H1 (cell line): ENCODE results near the gene NUCB1. TPM values are rescaled to one million over a fixed set of nuclear protein-coding genes. Genes with fewer than 3 reads are reported as not detected.
"Not testable (repeated sequence)": the region's sequence is repeated elsewhere in the genome, so short reads cannot be mapped to it uniquely, and the experiment has no call there.

Experiments
- CTCF ChIA-PET: fragments of 300-600 bp; sonication (Branson Sonifier 250); formaldehyde crosslinking; loops from one replicate; lab custom pipeline; 2021; ENCODE audit not compliant: partially characterized antibody; lab: Charles Lee
- POLR2A ChIA-PET: fragments of 300-600 bp; sonication (Branson Sonifier 250); formaldehyde crosslinking; loops from one replicate; lab custom pipeline; 2021; ENCODE audit warnings: inconsistent platforms; ENCODE audit not compliant: partially characterized antibody; lab: Charles Lee
- DNase-seq, 2 experiments: peaks; one replicate each; pipeline versions ENCODE4 v3.0.0 to v3.0.0-alpha.2; 2010 to 2022; ENCODE audit warnings: low spot score in 2 of 2, low read depth in 1 of 2, mixed read lengths in 1 of 2
- FAIRE-seq: peaks from 2 replicates; lab custom pipeline; 2011; peaks lifted over from hg19 to GRCh38; lab: Jason Lieb, UNC
- H2AFZ ChIP-seq: 2 replicates; pipeline ENCODE4 v1.8.1; 2012; ENCODE audit warnings: low read length, inconsistent platforms
- H2AK5ac ChIP-seq: 2 replicates; pipeline ENCODE4 v1.6.1; 2013; ENCODE audit warnings: low read depth, low read length
- H2BK120ac ChIP-seq: replicated peaks from 2 replicates; pipeline ENCODE3; 2013; ENCODE audit warnings: low read depth, low read length, inconsistent platforms
- H2BK12ac ChIP-seq: 2 replicates; pipeline ENCODE4 v1.6.1; 2013; ENCODE audit warnings: low read depth, low read length
- H2BK15ac ChIP-seq: 2 replicates; pipeline ENCODE4 v1.6.1; 2013; ENCODE audit warnings: low read length
- H2BK20ac ChIP-seq: 2 replicates; pipeline ENCODE4 v1.6.1; 2013; ENCODE audit warnings: low read length
- H2BK5ac ChIP-seq: 2 replicates; pipeline ENCODE4 v1.6.1; 2013; ENCODE audit warnings: low read depth, low read length
- H3K14ac ChIP-seq: 2 replicates; pipeline ENCODE4 v1.6.1; 2013; ENCODE audit warnings: inconsistent platforms; ENCODE audit not compliant: insufficient read length
- H3K18ac ChIP-seq: 2 replicates; pipeline ENCODE4 v1.6.1; 2013; ENCODE audit warnings: low read length; ENCODE audit errors: extremely low read depth
- H3K23ac ChIP-seq: 2 replicates; pipeline ENCODE4 v1.6.1; 2013; ENCODE audit warnings: inconsistent platforms; ENCODE audit not compliant: insufficient read length
- H3K23me2 ChIP-seq: 2 replicates; pipeline ENCODE4 v1.6.1; 2013; ENCODE audit warnings: low read depth, low read length
- H3K27ac ChIP-seq: 2 replicates; pipeline ENCODE4 v1.6.1; 2011; ENCODE audit warnings: low read depth, low read length, inconsistent platforms
- H3K27me3 ChIP-seq, 4 experiments: replicated peaks in 1 of 4; 1 replicate in 1 of 4; 2 replicates in 3 of 4; pipeline versions ENCODE4 v1.6.1 to v1.8.1; 2011 to 2013; ENCODE audit warnings: low read length in 3 of 4, mild to moderate bottlenecking in 3 of 4, inconsistent platforms in 2 of 4, mixed read lengths in 2 of 4, moderate library complexity in 1 of 4; ENCODE audit not compliant: control insufficient read depth in 3 of 4, insufficient read depth in 3 of 4; ENCODE audit errors: extremely low read depth in 1 of 4
- H3K36me3 ChIP-seq, 4 experiments: 2 replicates each; pipeline versions ENCODE4 v1.6.1 to v1.8.1; 2011 to 2013; ENCODE audit warnings: mild to moderate bottlenecking in 4 of 4, low read length in 3 of 4, moderate library complexity in 2 of 4, control low read depth in 1 of 4, inconsistent platforms in 1 of 4; ENCODE audit not compliant: insufficient read depth in 4 of 4, control insufficient read depth in 2 of 4
- H3K4ac ChIP-seq: replicated peaks from 2 replicates; pipeline ENCODE3; 2013; ENCODE audit warnings: low read length, low read depth, mixed read lengths, inconsistent platforms; ENCODE audit not compliant: insufficient read length
- H3K4me1 ChIP-seq, 4 experiments: replicated peaks in 1 of 4; 1 replicate in 1 of 4; 2 replicates in 3 of 4; pipeline versions ENCODE4 v1.6.1 to v1.8.1; 2011 to 2013; ENCODE audit warnings: low read length in 3 of 4, inconsistent platforms in 2 of 4, mixed read lengths in 1 of 4; ENCODE audit not compliant: insufficient read depth in 4 of 4, control insufficient read depth in 3 of 4
- H3K4me2 ChIP-seq, 2 experiments: 2 replicates each; pipeline versions ENCODE4 v1.6.1 to v1.8.1; 2011 to 2013; ENCODE audit warnings: low read depth in 2 of 2, low read length in 2 of 2, control low read depth in 1 of 2, inconsistent platforms in 1 of 2, mild to moderate bottlenecking in 1 of 2; ENCODE audit not compliant: insufficient read depth in 1 of 2
- H3K4me3 ChIP-seq, 4 experiments: fragments of 200-600, 300-600 bp in 1 of 4; sonication (generic), shearing (Covaris generic), sonication (Bioruptor Twin) in 1 of 4; 2 replicates each; pipeline versions ENCODE4 v1.5.1 to v1.8.1; 2011 to 2016; ENCODE audit warnings: low read length in 4 of 4, low read depth in 3 of 4, control low read depth in 2 of 4, inconsistent platforms in 2 of 4, mild to moderate bottlenecking in 2 of 4, mixed read lengths in 1 of 4, moderate library complexity in 1 of 4; ENCODE audit not compliant: insufficient read depth in 2 of 4; ENCODE audit errors: extremely low read depth in 1 of 4
- H3K56ac ChIP-seq: replicated peaks from 2 replicates; pipeline ENCODE3; 2013; ENCODE audit warnings: low read depth, mild to moderate bottlenecking, mixed read lengths, low read length, inconsistent platforms; ENCODE audit not compliant: insufficient read length
- H3K79me1 ChIP-seq: 2 replicates; pipeline ENCODE4 v1.6.1; 2013; ENCODE audit warnings: low read depth, low read length, control low read depth
- H3K79me2 ChIP-seq, 2 experiments: 2 replicates each; pipeline versions ENCODE4 v1.6.1 to v1.8.1; 2012 to 2013; ENCODE audit warnings: low read length in 2 of 2, mild to moderate bottlenecking in 2 of 2, inconsistent platforms in 1 of 2; ENCODE audit not compliant: insufficient read depth in 2 of 2, control insufficient read depth in 1 of 2
- H3K9ac ChIP-seq, 4 experiments: replicated peaks in 1 of 4; 1 replicate in 1 of 4; 2 replicates in 3 of 4; pipeline versions ENCODE4 v1.6.1 to v1.8.1; 2011 to 2013; ENCODE audit warnings: low read depth in 3 of 4, low read length in 3 of 4, control low read depth in 2 of 4, mild to moderate bottlenecking in 2 of 4, moderate library complexity in 2 of 4, inconsistent platforms in 1 of 4; ENCODE audit errors: extremely low read depth in 1 of 4
- H3K9me3 ChIP-seq, 2 experiments: 2 replicates each; pipeline versions ENCODE4 v1.6.1 to v1.8.1; 2012 to 2013; ENCODE audit warnings: mild to moderate bottlenecking in 2 of 2, moderate library complexity in 2 of 2, control low read depth in 1 of 2, inconsistent platforms in 1 of 2, low read depth in 1 of 2, low read length in 1 of 2, mixed read lengths in 1 of 2; ENCODE audit not compliant: insufficient read depth in 2 of 2
- H4K20me1 ChIP-seq, 2 experiments: replicated peaks in 1 of 2; 2 replicates each; pipeline versions ENCODE3 to v1.8.1; 2011 to 2013; ENCODE audit warnings: inconsistent platforms in 2 of 2, low read length in 2 of 2, mild to moderate bottlenecking in 1 of 2; ENCODE audit not compliant: insufficient read depth in 2 of 2, control insufficient read depth in 1 of 2
- H4K5ac ChIP-seq: 2 replicates; pipeline ENCODE4 v1.6.1; 2013; ENCODE audit warnings: low read length, low read depth, mixed read lengths, inconsistent platforms; ENCODE audit not compliant: insufficient read length
- H4K8ac ChIP-seq: 2 replicates; pipeline ENCODE4 v1.8.0; 2013; ENCODE audit warnings: mild to moderate bottlenecking, moderate library complexity, low read length, inconsistent platforms; ENCODE audit not compliant: insufficient read depth; ENCODE audit errors: extremely low read depth
- H4K91ac ChIP-seq: replicated peaks from 2 replicates; pipeline ENCODE3; 2013; ENCODE audit warnings: low read length, mixed read lengths, inconsistent platforms; ENCODE audit not compliant: insufficient read length
- MAFK ChIP-seq: IDR thresholded peaks from 2 replicates; pipeline ENCODE4 v1.6.1; 2012; ENCODE audit warnings: low read depth, mild to moderate bottlenecking, improper control_type of control experiment, low read length
- PHF8 ChIP-seq: fragments of 200-600 bp; sonication (generic); conservative IDR thresholded peaks from 2 replicates; pipeline ENCODE4 v1.7.1; 2012; ENCODE audit warnings: low read depth, mild to moderate bottlenecking, inconsistent platforms, low read length, moderate library complexity
- RFX5 ChIP-seq: IDR thresholded peaks from 2 replicates; pipeline ENCODE4 v1.6.1; 2011; ENCODE audit warnings: low read depth, low read length, improper control_type of control experiment, borderline replicate concordance
- SIN3A ChIP-seq, 2 experiments: IDR thresholded peaks in 1 of 2; conservative IDR thresholded peaks in 1 of 2; 2 replicates each; pipeline ENCODE4 v1.6.1; 2011 to 2012; ENCODE audit warnings: low read length in 2 of 2, improper control_type of control experiment in 1 of 2, low read depth in 1 of 2, mild to moderate bottlenecking in 1 of 2
- SIX5 ChIP-seq: IDR thresholded peaks from 2 replicates; pipeline ENCODE4 v1.6.1; 2011; ENCODE audit warnings: mild to moderate bottlenecking, low read depth, low read length
- YY1 ChIP-seq: IDR thresholded peaks from 2 replicates; pipeline ENCODE4 v1.6.1; 2011; ENCODE audit warnings: low read depth, mild to moderate bottlenecking, low read length
- WGBS, 2 experiments: shearing (Covaris generic) in 1 of 2; methylation state at CpG; one replicate each; pipeline versions ENCODE4 v1.1.6 to v1.1.7; 2013 to 2015; ENCODE audit warnings: low lambda C conversion rate in 2 of 2, mixed read lengths in 2 of 2, inconsistent platforms in 1 of 2, low coverage in 1 of 2, missing lambda C conversion rate in 1 of 2; ENCODE audit not compliant: insufficient replicate concordance in 2 of 2, insufficient coverage in 1 of 2, insufficient read length in 1 of 2; ENCODE audit errors: extremely low coverage in 1 of 2, missing lambda C conversion rate in 1 of 2; 5-methylcytosine and 5-hydroxymethylcytosine counted together
- polyA plus RNA-seq, 7 experiments: library from polyadenylated mRNA; depleted of rRNA in 3 of 7; stranded (reverse) in 5 of 7; unstranded in 2 of 7; fragments of >200 nt in 5 of 7; fragments of 200-250 nt in 2 of 7; gene quantifications; 1 replicate in 5 of 7; 2 replicates in 1 of 7; 4 replicates in 1 of 7; pipeline versions ENCODE4 v1.2.1 to v1.2.3, GENCODE V29; 2011 to 2013; ENCODE audit warnings: missing spikeins in 2 of 7, mixed read lengths in 2 of 7
- total RNA-seq: library from RNA; stranded (reverse); fragmentation: NEBNext Ultra II Directional; extraction: Animal tissue kit (Norgen Biotek cat#: 25700); gene quantifications from 2 replicates; pipeline ENCODE4 v1.2.1, GENCODE V29; 2021

The NUCB1 gene
- total and polyA plus RNA-seq, 2 of the 8 experiments (the other 6 are each of a cell fraction or from before 2014, with no cell fraction given) = 111 to 121 TPM

GRCh38 chr19:48900477-48901406 lies 630 bp downstream of the NUCB1 start (continued):
- TF ChIP-seq RFX5 (no peak), YY1 (no peak), SIX5 (peak; percentile 93), PHF8 (0 out of 2 replicates have a peak, but pooled peaks have one; percentile 13), MAFK (no peak), SIN3A (conservative IDR thresholded peaks at IDR 0.05 in 1 of 2, IDR thresholded peaks at IDR 0.05 in 1 of 2; ENCODE audit: low read depth in 1 of 2, low read length in 2 of 2) (peak; percentile 10 to 26; a peak in 1 of 4 replicates)

DNA sequence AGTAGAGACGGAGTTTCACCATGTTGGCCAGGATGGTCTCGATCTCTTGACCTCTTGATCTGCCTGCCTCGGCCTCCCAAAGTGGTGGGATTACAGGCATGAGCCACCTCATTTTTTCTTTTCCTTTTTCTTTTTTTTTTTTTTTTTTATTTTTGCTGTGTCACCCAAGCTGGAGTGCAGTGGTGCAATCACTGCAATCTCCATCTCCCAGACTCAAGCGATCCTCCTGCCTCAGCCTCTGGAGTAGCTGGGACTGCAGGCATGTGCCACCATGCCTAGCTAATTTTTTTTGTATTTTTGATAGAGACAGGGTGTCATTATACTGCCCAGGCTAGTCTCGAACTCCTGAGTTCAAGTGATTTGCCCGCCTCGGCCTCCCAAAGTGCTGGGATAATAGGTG lies 2.2 kb downstream of the NUCB1 start:
- POLR2A ChIA-PET = interaction anchor here (1.3 kb wide), 1 partner anchor 65 kb away, joined by 3 read pairs; no protein-coding TSS in a partner anchor
- not testable (repeated sequence) for H3K56ac ChIP-seq, H3K23ac ChIP-seq, DNase-seq, FAIRE-seq, H3K27me3 ChIP-seq, H3K23me2 ChIP-seq, H2BK20ac ChIP-seq, H3K14ac ChIP-seq, H3K9ac ChIP-seq, H3K4me2 ChIP-seq, H2BK12ac ChIP-seq, H3K18ac ChIP-seq, H3K27ac ChIP-seq, H2BK5ac ChIP-seq, H2AK5ac ChIP-seq, H3K9me3 ChIP-seq, H4K91ac ChIP-seq, H4K8ac ChIP-seq, H2AFZ ChIP-seq, H4K20me1 ChIP-seq, H3K4me3 ChIP-seq, H4K5ac ChIP-seq, H3K79me1 ChIP-seq, H3K4me1 ChIP-seq, H2BK15ac ChIP-seq, H3K4ac ChIP-seq, H2BK120ac ChIP-seq
- peaks cover 0 to 15% of the 10 kb centered on the region in 2 experiments; a peak in 2 of 4 replicates for H3K79me2 ChIP-seq
- WGBS, 2 experiments = 98% methylated on average over 6 of the region's 7 CpGs; no CpG with 5 or more reads in 1 of the 2 experiments
- H3K36me3 ChIP-seq = peaks cover 2 to 18% (median 10%) of the 10 kb centered on the region in 4 experiments; a peak in 5 of 8 replicates
- CTCF ChIA-PET = interaction anchor here (1.1 to 1.6 kb wide), 4 partner anchors 9 to 68 kb away, joined by 3 to 4 read pairs (median 3); no protein-coding TSS in a partner anchor
